Stimulated activated CD4-positive, alpha-beta T cell treated with anti-CD3 and anti-CD28 coated beads, TNF-alpha, amount 100 ng/mL, for 24 hours (primary cell): Measurements from ENCODE around the gene MCM3AP.

Experiments used
- DNase-seq, 3 experiments: peaks; one replicate each; pipeline ENCODE4 v3.0.0-alpha.2; 2020; ENCODE audit warnings: low read depth in 3 of 3

Gene MCM3AP

GRCh38 chr21:46187261-46187660 lies 98.2 kb downstream of the MCM3AP start:
- no peak for DNase-seq

- no peak for DNase-seq
Measured at GRCh38 chr21:46185716-46186115, 99.7 kb downstream of the MCM3AP start.
